ENCODE measurements around the gene FAM217A. TPM values are rescaled to one million over a fixed set of nuclear protein-coding genes. Genes with fewer than 3 reads are reported as not detected.
A peak's percentile ranks its signal among the peaks of the same experiment; 100 is the strongest.

Gene FAM217A
- total RNA-seq, 1 donor from 2014 or later = not detected

DNA sequence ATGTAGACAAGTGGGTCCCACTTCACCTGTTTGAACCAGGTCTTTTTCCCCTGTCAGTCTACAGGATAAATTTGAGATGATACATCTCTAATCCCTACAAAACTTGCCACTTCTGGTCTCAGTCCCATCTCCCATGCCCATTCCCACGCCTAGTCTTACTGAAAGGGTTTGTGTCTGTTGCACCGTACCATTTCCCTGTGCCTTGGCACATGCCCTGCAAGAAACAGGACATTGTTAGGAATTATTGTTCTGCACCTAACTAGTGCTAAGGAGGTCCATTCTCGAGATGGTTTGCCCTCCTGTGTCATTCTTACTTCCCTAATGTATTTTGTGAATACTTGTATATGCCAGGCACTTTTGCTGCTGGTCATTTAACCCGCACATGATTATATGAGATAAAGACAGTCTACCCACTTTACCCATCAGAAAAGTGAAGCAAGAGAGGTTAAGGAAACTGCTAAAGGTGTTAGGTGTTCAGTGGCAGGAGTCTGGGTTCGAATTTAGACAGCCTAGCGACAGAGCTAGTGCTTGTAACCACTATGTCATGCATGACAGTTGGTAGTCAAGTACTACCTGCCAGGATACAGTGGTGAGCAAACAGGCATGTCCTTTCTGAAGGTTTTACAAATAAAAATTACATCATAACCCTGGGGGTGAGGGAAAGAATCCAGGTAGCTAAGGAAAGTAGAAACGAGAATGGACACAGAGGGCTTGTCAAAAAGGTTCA is 12.7 kb downstream of the FAM217A start:
- no peaks in the 10 kb centered on the region for H3K9me3 Mint-ChIP-seq (ENCODE audit: low read depth)
- no peak overlapping the region for H3K27ac Mint-ChIP-seq (ENCODE audit: unreplicated experiment)
- H3K27me3 Mint-ChIP-seq (ENCODE audit: low read depth) = no peaks in the 10 kb centered on the region
- TF ChIP-seq, protein P1, sequence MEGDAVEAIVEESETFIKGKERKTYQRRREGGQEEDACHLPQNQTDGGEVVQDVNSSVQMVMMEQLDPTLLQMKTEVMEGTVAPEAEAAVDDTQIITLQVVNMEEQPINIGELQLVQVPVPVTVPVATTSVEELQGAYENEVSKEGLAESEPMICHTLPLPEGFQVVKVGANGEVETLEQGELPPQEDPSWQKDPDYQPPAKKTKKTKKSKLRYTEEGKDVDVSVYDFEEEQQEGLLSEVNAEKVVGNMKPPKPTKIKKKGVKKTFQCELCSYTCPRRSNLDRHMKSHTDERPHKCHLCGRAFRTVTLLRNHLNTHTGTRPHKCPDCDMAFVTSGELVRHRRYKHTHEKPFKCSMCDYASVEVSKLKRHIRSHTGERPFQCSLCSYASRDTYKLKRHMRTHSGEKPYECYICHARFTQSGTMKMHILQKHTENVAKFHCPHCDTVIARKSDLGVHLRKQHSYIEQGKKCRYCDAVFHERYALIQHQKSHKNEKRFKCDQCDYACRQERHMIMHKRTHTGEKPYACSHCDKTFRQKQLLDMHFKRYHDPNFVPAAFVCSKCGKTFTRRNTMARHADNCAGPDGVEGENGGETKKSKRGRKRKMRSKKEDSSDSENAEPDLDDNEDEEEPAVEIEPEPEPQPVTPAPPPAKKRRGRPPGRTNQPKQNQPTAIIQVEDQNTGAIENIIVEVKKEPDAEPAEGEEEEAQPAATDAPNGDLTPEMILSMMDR (IDR thresholded peaks at IDR 0.05) = no peak
- DNase-seq (ENCODE audit: low spot score) = no peak
- H3K4me1 Mint-ChIP-seq (ENCODE audit: low read depth) = no peaks in the 10 kb centered on the region
- no peak overlapping the region for H3K4me3 Mint-ChIP-seq (ENCODE audit: unreplicated experiment)
- H3K36me3 Mint-ChIP-seq (ENCODE audit: low read depth) = peaks cover 21% of the 10 kb centered on the region

DNA sequence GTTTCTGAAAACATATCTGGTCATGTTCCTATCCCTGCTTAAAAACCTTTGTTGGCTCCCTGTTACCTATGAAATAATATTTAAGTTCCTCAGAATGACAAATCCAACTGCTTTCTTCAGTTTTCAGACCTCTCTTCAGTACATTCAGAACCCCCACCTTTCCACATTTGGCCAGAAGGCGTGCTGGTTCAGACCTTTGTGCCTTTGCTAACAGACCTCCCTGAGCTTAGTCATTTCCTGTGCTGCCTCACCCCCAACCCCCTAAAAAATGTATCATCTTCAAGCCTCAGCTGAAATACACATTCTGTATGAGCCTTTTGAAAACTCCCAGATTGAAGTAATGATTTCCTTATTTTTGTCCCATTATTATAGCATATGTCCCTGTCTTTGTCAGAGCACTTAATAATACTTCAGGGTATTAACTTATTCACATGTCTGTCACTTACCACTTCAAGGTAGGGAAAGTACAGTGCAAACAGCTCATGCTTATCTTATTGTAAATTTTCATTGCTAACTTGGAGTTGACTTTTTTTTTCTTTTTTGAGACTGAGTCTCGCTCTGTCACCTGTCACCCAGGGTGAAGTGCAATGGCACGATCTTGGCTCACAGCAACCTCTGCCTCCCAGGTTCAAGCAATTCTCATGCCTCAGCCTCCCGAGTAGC is 19.7 kb downstream of the FAM217A start:
- H3K9me3 Mint-ChIP-seq (ENCODE audit: low read depth) = no peaks in the 10 kb centered on the region
- peaks cover 39% of the 10 kb centered on the region for H3K4me1 Mint-ChIP-seq (ENCODE audit: low read depth)
- no peak for DNase-seq (ENCODE audit: low spot score)
- peak overlapping the region; percentile 8 for H3K4me3 Mint-ChIP-seq (ENCODE audit: unreplicated experiment)
- no peaks in the 10 kb centered on the region for H3K27me3 Mint-ChIP-seq (ENCODE audit: low read depth)
- H3K27ac Mint-ChIP-seq (ENCODE audit: unreplicated experiment) = peak overlapping the region; percentile 92
- peaks cover 20% of the 10 kb centered on the region for H3K36me3 Mint-ChIP-seq (ENCODE audit: low read depth)
- TF ChIP-seq, protein P1 (IDR thresholded peaks at IDR 0.05) = peak; percentile 51

DNA sequence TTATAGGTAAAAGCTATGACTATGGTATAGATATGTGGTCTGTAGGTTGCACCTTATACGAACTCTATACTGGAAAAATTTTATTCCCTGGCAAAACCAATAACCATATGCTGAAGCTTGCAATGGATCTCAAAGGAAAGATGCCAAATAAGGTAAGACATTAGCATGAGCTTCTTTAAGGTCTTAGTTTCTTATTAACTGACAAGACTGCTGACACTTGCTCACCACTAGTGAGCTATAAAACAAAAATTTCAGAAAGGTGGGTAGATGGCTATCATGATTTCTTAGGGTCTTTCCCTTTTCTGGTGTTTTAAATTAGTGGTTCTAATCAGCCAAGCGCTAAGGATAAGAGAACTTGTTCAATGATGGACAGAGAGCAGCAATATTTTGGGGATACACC is 21.9 kb downstream of the FAM217A start:
- Mint-ChIP-seq H3K9me3 (ENCODE audit: low read depth) (no peaks in the 10 kb centered on the region), H3K27me3 (ENCODE audit: low read depth) (no peaks in the 10 kb centered on the region), H3K36me3 (ENCODE audit: low read depth) (peaks cover 19% of the 10 kb centered on the region), H3K4me1 (ENCODE audit: low read depth) (peaks cover 39% of the 10 kb centered on the region), H3K27ac (ENCODE audit: unreplicated experiment) (peak overlapping the region; percentile 14), H3K4me3 (ENCODE audit: unreplicated experiment) (no peak overlapping the region)
- DNase-seq (ENCODE audit: low spot score) = no peak
- TF ChIP-seq, protein P1 (IDR thresholded peaks at IDR 0.05) = no peak

DNA sequence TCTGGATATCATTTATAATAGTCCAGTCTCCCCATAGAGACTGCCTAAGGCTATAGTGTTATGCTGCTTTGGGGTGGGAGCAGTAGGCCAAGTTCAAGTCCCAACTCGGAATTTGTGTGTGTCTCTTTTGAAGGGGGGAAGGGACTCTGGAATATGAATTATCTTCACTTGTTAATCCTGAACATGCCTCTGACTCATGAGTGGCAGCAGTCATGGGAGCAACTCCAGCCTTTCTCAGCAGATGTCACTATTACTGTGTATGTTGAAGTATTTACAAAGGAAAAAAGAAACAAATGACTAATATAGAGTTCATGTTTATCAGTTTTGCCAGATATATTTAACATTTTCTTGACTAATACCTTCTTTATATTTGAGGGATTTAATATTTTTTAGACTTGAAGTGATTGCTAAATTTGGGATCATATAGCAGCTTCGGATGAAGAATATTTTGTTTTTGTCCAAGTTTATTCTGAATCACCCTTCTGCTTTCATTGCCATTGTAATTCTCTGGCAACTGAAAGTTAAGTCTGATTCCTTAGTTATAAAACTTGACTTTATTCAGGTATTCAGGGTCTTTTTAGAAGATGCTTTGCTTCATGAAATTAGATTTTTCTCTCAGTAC is 23.4 kb downstream of the FAM217A start:
- Mint-ChIP-seq H3K4me3 (ENCODE audit: unreplicated experiment) (no peak overlapping the region), H3K36me3 (ENCODE audit: low read depth) (peaks cover 16% of the 10 kb centered on the region), H3K4me1 (ENCODE audit: low read depth) (peaks cover 39% of the 10 kb centered on the region), H3K27me3 (ENCODE audit: low read depth) (no peaks in the 10 kb centered on the region), H3K27ac (ENCODE audit: unreplicated experiment) (peak overlapping the region; percentile 81), H3K9me3 (ENCODE audit: low read depth) (no peaks in the 10 kb centered on the region)
- no peak for DNase-seq (ENCODE audit: low spot score)
- TF ChIP-seq, protein P1 (IDR thresholded peaks at IDR 0.05) = peak; percentile 88

DNA sequence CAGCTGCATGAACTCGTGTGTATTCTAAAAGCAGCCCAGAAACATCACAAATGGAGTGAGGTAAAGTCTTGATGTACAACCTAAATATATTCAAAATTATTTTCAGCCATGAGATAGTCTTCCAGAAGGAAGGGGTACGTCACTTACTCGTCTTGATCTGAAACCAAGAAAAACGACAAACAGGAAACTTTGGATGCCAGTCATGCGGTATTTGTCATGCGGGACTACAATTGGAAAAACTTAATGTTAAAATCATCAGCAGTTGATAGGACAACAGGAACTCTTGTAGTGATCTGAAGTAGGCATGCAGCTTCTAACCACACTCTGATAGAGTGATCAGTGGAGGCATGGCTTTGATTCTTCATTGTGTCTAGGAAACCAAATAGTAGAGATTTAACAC is 29.7 kb downstream of the FAM217A start:
- Mint-ChIP-seq H3K9me3 (ENCODE audit: low read depth) (no peaks in the 10 kb centered on the region), H3K4me3 (ENCODE audit: unreplicated experiment) (no peak overlapping the region), H3K4me1 (ENCODE audit: low read depth) (no peaks in the 10 kb centered on the region), H3K27me3 (ENCODE audit: low read depth) (no peaks in the 10 kb centered on the region), H3K27ac (ENCODE audit: unreplicated experiment) (no peak overlapping the region), H3K36me3 (ENCODE audit: low read depth) (peaks cover 33% of the 10 kb centered on the region)
- no peak for DNase-seq (ENCODE audit: low spot score)
- TF ChIP-seq, protein P1 (IDR thresholded peaks at IDR 0.05) = no peak
